Thyroid gland (tissue), 4 donors: ENCODE results near the gene RAB11FIP4. TPM values are rescaled to one million over a fixed set of nuclear protein-coding genes. Genes with fewer than 3 reads are reported as not detected.

Experiments
- DNase-seq, 2 donors: peaks; one replicate each; pipeline ENCODE4 v3.0.0-alpha.2; 2019
- H3K27ac ChIP-seq, 3 donors: fragments of 200-600 bp; sonication (generic); 1 replicate in 2 of 3; 2 replicates in 1 of 3; pipeline ENCODE4 v1.5.1; 2016 to 2019; ENCODE audit warnings: mild to moderate bottlenecking in 1 of 3, moderate library complexity in 1 of 3
- H3K27me3 ChIP-seq: fragments of 200-600 bp; sonication (generic); one replicate; pipeline ENCODE4 v1.5.1; 2019
- H3K36me3 ChIP-seq, 2 donors: fragments of 200-600 bp; sonication (generic); one replicate each; pipeline ENCODE4 v1.5.1; 2016 to 2019
- H3K4me1 ChIP-seq, 2 donors: fragments of 200-600 bp; sonication (generic); one replicate each; pipeline ENCODE4 v1.5.1; 2017 to 2019
- H3K4me3 ChIP-seq, 3 donors: fragments of 200-600 bp; sonication (generic); replicated peaks in 1 of 3; 1 replicate in 2 of 3; 2 replicates in 1 of 3; pipeline ENCODE4 v1.5.1; 2016; ENCODE audit warnings: mild to moderate bottlenecking in 1 of 3
- H3K9me3 ChIP-seq: fragments of 200-600 bp; sonication (generic); one replicate; pipeline ENCODE4 v1.5.1; 2017
- POLR2A ChIP-seq, 2 donors: fragments of 450-650 bp; IDR thresholded peaks; one replicate each; pipeline ENCODE4 v1.6.1; 2017; ENCODE audit warnings: antibody characterized with exemption in 2 of 2, mild to moderate bottlenecking in 2 of 2, moderate library complexity in 1 of 2
- WGBS, 2 donors: methylation state at CpG; one replicate each; pipeline ENCODE4 v1.1.5; 2017; 5-methylcytosine and 5-hydroxymethylcytosine counted together
- intact Hi-C: fragments of 100-400 bp; cut with DNase I; formaldehyde crosslinking; loops from one replicate; pipeline ENCODE4 v1.15.1; 2023
- total RNA-seq, 4 donors: library from RNA; depleted of rRNA; stranded (reverse); fragments of >200 nt; gene quantifications; one replicate each; pipeline ENCODE4 v1.2.3, GENCODE V29; 2016
- TF ChIP-seq, protein P1 (sequence below), 6 experiments: fragments of 200-600 bp in 3 of 6; fragments of 450-650 bp in 3 of 6; sonication (generic) in 3 of 6; IDR thresholded peaks; one replicate each; pipeline ENCODE4 v1.5.1; 2016 to 2019; ENCODE audit warnings: antibody characterized with exemption in 6 of 6, mild to moderate bottlenecking in 2 of 6, inconsistent platforms in 1 of 6, moderate library complexity in 1 of 6

Gene RAB11FIP4
- total RNA-seq, 4 donors from 2014 or later = 21.1 to 44.5 (median 24.9) TPM

DNA sequence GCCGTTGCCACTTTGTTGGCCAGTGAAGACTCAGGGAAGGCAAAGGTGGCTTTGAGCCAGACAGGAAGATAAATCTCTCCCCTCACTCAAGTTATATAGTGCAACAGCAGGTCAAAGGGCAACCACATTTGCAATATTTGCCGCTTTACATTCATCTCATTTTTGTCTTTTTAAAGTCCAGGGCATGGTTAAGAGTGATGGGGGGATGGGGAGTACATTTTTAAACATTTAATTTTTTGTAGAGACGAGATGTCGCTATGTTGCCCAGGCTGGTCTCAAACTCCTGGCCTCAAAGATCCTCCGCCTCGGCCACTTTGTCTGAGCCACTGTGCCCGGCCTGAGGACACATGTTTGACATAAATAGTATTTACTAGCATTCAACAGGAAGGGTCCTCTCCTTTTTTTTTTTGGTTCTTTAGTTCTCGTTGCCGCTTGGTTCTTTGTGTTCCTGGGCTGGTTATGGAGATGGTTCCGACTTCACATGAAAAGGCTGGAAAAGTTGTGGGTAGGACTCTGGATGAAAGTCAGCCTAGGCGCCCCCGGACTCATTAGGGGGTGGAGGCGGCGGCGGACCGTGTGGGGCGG lies 95.7 kb downstream of the RAB11FIP4 start:
- Histone ChIP-seq H3K27ac (peak overlapping the region in 2 of 3 donors; percentile 41 to 65), H3K27me3 (no peaks in the 10 kb centered on the region), H3K4me1 (peaks cover 9 to 13% of the 10 kb centered on the region in 2 donors), H3K4me3 (peak overlapping the region in 2 of 3 donors; percentile 27 to 62), H3K9me3 (no peaks in the 10 kb centered on the region), H3K36me3 (no peaks in the 10 kb centered on the region)
- intact Hi-C loops = no loop called here
- peak in 1 of 2 donors; percentile 21 for DNase-seq
- 31 to 45% methylated on average over 10 to 17 of the region's 17 CpGs for WGBS, 2 donors
- no peak for TF ChIP-seq POLR2A (IDR thresholded peaks at IDR 0.05)
- TF ChIP-seq, protein P1, sequence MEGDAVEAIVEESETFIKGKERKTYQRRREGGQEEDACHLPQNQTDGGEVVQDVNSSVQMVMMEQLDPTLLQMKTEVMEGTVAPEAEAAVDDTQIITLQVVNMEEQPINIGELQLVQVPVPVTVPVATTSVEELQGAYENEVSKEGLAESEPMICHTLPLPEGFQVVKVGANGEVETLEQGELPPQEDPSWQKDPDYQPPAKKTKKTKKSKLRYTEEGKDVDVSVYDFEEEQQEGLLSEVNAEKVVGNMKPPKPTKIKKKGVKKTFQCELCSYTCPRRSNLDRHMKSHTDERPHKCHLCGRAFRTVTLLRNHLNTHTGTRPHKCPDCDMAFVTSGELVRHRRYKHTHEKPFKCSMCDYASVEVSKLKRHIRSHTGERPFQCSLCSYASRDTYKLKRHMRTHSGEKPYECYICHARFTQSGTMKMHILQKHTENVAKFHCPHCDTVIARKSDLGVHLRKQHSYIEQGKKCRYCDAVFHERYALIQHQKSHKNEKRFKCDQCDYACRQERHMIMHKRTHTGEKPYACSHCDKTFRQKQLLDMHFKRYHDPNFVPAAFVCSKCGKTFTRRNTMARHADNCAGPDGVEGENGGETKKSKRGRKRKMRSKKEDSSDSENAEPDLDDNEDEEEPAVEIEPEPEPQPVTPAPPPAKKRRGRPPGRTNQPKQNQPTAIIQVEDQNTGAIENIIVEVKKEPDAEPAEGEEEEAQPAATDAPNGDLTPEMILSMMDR (IDR thresholded peaks at IDR 0.05) = no peak

DNA sequence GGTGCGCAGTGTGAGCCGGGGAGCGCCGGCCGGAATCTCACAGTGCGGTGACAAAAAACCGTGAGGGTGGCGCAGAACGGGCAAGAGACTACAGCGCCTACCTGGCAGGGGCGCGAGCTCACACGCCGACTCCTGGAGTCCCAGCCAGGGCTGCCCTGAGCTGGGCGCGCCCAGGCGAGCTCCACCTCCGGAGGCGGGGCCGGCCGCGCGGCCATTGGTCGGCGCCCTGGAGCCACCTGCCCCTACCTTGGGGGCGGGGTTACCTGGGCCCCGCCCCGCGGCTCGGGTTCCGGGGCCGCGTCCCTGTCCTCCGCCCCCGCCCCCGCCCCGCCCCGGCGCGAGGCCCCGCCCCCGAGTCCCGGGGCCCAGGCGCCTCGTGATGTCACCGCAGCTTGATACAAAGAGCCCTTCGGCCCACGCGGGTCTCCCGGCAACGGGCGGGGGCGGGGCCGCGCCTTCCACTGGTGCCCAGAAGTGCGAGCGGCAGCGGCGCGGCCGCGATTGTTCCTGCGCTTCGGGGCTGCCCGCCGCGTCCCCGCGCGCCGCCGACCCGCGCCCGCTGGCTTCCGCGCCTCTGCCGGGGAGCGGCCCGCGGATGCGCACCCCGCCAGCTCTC lies 96.3 kb downstream of the RAB11FIP4 start:
- peak overlapping the region; percentile 27 to 63 (median 62) for H3K4me3 ChIP-seq
- TF ChIP-seq POLR2A (IDR thresholded peaks at IDR 0.05) = peak; percentile 82 to 91
- TF ChIP-seq, protein P1 (IDR thresholded peaks at IDR 0.05) = no peak
- peaks cover 11 to 18% of the 10 kb centered on the region in 2 donors for H3K4me1 ChIP-seq
- H3K9me3 ChIP-seq = no peaks in the 10 kb centered on the region
- 3% methylated on average over 9 of the region's 83 CpGs; no CpG with 5 or more reads in 1 of the 2 donors for WGBS, 2 donors
- H3K27ac ChIP-seq = peak overlapping the region in 2 of 3 donors; percentile 65 to 81
- intact Hi-C loops = no loop called here
- no peaks in the 10 kb centered on the region for H3K27me3 ChIP-seq
- no peaks in the 10 kb centered on the region for H3K36me3 ChIP-seq
- DNase-seq = peak; percentile 97

DNA sequence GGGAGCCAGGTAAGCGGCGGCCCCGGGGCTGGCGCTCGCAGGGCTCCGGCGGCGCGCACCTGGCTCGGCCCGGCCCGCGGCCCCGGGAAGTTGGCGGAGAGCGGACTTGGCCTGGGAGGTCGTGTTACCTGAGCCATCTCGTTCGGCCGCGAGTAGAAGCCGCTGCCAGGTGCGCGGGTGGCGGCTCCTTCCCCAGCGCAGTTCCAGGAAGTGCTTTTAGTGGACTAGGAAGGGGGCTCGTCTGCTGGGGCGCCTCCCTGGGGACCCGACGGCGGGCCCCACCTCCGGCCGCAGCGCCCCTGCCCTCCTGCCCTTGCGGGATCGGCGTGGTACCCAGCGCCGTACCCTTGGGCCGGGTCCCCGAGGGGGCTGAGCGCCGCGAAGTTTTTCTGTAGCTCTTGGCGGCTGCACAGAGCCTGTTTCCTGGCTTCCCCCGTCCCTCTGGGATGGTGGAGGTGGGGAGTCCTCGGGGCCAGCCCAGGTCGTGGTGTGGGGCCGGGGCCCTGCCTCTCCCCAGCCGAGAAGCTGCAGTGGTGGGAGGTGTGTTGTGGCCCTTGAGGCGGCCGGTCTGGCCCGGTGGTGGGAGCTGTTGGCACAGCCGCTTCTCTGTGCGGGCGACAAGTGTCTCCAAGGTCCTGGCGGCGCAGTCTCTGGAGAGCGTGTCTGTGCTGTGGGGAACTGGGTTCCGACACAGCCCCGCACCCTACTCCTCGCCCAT lies 96.9 kb downstream of the RAB11FIP4 start:
- DNase-seq = peak; percentile 68
- intact Hi-C loops = no loop called here
- Histone ChIP-seq H3K36me3 (no peaks in the 10 kb centered on the region), H3K4me1 (peaks cover 14 to 25% of the 10 kb centered on the region in 2 donors), H3K27me3 (no peaks in the 10 kb centered on the region), H3K27ac (peak overlapping the region; percentile 68 to 82 (median 81)), H3K9me3 (no peaks in the 10 kb centered on the region), H3K4me3 (peak overlapping the region; percentile 62 to 80 (median 63))
- no peak for TF ChIP-seq POLR2A (IDR thresholded peaks at IDR 0.05)
- TF ChIP-seq, protein P1 (IDR thresholded peaks at IDR 0.05) = no peak
- WGBS, 2 donors = 2 to 7% methylated on average over 13 to 18 of the region's 62 CpGs

DNA sequence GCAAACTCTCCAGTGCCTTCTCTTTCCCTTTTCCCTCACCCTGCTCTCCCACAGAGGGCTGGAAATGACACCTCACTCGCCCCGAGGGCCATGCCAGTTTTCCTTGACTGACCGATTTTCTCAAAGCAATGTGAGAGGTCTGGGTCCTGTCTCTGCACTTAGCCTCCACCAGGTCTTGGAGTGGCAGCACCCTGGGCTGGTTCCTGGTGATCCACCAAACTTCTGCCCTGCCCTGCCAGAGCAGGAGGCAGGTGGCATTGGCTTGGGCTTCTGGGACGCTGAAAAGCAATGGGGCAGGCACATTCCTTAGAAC lies 97.5 kb downstream of the RAB11FIP4 start:
- H3K9me3 ChIP-seq = no peaks in the 10 kb centered on the region
- no peaks in the 10 kb centered on the region for H3K27me3 ChIP-seq
- intact Hi-C loops = no loop called here

More for the DNA sequence above, 97.5 kb downstream of the RAB11FIP4 start:
- no peaks in the 10 kb centered on the region for H3K36me3 ChIP-seq
- H3K4me1 ChIP-seq = peaks cover 17 to 30% of the 10 kb centered on the region in 2 donors
- no peak for TF ChIP-seq POLR2A (IDR thresholded peaks at IDR 0.05)
- TF ChIP-seq, protein P1 (IDR thresholded peaks at IDR 0.05) = no peak
- peak overlapping the region in 2 of 3 donors; percentile 62 to 63 for H3K4me3 ChIP-seq
- no peak for DNase-seq
- WGBS, 2 donors = 7 to 13% methylated on average over 3 to 4 of the region's 4 CpGs
- H3K27ac ChIP-seq = peak overlapping the region in 2 of 3 donors; percentile 68 to 81
